Fibroblast of pulmonary artery (primary cell): Measurements from ENCODE around the gene ITM2C.

Experiments
- DNase-seq: peaks from one replicate; pipeline ENCODE4 v3.0.0-alpha.2; 2010; ENCODE audit warnings: low read depth
- H3K4me3 ChIP-seq: replicated peaks from 2 replicates; pipeline ENCODE4 v1.5.1; 2011; ENCODE audit warnings: low read depth, mild to moderate bottlenecking, control low read depth, low read length, moderate library complexity
- TF ChIP-seq, protein P1 (sequence below): IDR thresholded peaks from 2 replicates; pipeline ENCODE4 v1.5.1; 2011; ENCODE audit warnings: mild to moderate bottlenecking, control low read depth, low read length, inconsistent platforms; ENCODE audit errors: missing control alignments

The ITM2C gene

DNA sequence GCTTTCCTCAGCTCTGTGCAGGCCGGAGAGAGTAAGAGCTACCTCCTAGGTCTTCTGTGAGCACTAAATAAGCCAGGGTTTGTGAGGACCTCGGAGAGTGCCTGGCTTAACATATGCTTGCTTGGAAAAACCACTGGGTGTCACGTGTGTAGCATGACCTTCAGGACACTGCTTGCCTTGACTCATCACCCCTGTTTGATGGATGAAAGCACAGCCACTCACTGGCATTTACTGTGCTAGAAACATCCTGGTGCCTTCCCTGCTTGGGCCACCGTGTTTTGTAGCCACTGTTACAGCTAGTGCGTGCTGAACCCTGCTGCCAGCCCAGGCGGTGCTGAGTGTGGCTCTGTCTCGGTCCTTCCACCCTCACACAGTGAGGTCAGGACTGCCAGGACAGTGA lies 34.8 kb upstream of the ITM2C start:
- H3K4me3 ChIP-seq: no peak overlapping the region
- no peak for DNase-seq
- TF ChIP-seq, protein P1, sequence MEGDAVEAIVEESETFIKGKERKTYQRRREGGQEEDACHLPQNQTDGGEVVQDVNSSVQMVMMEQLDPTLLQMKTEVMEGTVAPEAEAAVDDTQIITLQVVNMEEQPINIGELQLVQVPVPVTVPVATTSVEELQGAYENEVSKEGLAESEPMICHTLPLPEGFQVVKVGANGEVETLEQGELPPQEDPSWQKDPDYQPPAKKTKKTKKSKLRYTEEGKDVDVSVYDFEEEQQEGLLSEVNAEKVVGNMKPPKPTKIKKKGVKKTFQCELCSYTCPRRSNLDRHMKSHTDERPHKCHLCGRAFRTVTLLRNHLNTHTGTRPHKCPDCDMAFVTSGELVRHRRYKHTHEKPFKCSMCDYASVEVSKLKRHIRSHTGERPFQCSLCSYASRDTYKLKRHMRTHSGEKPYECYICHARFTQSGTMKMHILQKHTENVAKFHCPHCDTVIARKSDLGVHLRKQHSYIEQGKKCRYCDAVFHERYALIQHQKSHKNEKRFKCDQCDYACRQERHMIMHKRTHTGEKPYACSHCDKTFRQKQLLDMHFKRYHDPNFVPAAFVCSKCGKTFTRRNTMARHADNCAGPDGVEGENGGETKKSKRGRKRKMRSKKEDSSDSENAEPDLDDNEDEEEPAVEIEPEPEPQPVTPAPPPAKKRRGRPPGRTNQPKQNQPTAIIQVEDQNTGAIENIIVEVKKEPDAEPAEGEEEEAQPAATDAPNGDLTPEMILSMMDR: no peak

DNA sequence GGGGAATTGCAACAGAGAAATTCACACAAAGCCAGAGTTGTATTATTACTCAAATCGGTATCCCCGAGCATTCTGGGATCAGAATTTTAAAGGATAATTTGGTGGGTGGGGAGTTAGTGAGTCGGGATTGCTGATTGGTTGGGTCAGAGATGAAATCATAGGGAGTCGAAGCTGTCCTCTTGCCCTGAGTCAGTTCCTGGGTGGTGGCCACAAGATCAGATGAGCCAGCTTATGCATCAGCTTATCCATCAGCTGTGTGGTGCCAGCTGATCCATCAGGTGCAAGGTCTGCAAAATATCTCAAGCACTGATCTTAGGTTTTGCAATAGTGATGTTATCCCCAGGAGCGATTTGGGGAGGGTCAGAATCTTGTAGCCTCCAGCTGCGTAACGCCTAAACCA lies 34.3 kb upstream of the ITM2C start:
- no peak overlapping the region for H3K4me3 ChIP-seq
- DNase-seq: no peak
- TF ChIP-seq, protein P1: no peak

DNA sequence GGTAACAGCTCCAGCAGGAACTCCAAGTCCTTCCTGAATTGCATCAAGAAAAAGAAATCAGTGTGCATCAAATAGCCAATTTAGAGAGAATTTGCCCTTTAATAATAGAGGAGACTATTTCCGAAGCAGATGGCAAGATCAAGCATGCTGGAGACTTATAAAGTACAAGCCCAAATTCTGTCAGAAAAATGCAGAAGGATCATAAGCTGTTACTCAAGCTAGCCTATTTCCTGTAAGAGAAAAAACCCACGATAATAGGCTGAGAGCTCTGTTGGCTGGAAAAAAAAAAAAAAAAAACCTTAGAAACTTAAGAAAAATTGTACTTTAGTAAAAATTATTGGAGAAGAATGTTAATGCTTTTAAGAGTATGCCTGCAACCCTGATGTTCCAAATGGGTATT lies 24.4 kb upstream of the ITM2C start:
- H3K4me3 ChIP-seq: no peak overlapping the region
- TF ChIP-seq, protein P1: no peak
- DNase-seq: no peak

DNA sequence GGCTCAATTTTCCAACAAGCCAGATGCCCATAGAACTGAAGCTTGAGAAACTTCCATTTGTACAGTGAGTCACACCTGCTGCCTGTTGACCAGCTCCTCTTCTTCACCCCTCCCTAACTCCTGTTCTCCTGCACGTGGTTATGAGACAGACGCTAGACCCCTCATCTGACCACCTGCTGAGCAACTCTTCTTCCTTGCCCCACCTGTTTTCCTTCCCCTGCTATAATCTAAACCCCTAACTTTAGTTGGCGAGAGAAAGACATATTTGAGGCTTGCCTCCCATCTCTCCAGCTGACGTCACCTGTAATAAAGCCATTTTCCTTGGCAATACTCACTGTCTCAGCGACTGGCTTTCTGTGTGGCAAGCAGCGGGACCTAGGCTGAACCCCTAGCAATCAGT lies 22.3 kb upstream of the ITM2C start:
- no peak overlapping the region for H3K4me3 ChIP-seq
- no peak for DNase-seq
- TF ChIP-seq, protein P1: no peak

DNA sequence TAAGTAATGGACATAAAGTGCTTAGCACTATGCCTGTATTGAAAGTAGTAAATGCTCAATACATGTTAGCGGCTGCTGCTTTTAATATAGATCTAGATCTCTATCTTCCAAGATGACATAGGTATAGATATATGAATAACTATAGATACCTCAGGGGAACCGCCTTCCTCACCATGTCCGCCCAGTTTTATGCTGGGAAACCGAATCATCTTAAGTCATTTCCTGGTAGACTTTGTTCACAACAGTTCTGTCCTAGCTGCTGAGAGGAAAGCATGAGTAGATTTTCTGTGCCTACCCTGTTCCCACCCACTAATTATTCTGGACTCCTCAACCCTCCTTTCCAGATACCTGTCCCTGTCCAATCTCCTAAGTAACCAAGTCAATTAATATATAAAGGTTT lies 21.6 kb upstream of the ITM2C start:
- TF ChIP-seq, protein P1: no peak
- DNase-seq: no peak
- H3K4me3 ChIP-seq: no peak overlapping the region

DNA sequence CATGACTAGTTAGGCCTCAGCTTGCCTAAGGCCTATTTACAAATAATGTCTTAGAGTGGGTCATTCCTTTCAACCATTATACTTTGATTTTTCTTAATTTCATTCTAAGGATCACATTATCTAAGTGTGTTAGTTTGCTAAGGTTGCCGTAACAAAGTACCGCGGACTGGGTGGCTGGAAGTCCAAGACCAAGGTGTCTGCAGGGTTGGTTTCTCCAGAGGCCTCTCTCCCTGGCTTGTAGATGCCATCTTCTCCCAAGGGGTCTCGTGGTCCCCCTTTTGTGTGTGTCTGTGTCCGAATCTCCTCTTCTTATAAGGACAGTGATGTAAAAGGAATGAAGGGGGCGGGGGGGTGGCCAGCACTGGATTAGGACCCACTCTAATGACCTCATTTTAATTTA lies 18.4 kb upstream of the ITM2C start:
- DNase-seq: no peak
- TF ChIP-seq, protein P1: no peak
- no peak overlapping the region for H3K4me3 ChIP-seq

DNA sequence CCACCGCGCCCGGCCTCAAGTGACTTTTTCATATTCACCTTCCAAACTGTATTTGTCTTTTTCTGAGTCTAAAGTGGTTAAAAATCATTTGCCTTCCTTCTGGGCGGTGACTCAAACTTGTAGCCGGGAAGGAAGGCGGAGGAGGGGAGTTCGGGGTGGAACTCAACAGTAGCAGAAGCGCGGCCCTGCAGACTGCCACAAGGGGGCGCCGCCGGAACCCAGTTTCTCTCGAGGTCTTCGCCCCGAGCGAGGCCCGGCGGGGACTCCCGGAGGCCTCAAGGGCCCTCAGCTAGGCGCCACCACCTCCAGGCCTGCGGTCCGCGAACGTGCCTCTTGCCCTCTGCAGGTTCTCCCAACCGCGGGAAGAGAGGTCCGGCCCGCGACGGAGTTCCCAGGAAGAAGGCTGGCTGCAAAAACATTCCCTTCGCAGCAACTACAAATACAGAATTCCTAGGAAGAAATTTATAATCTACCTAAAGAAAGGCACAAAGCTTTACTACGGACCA lies 16.8 kb upstream of the ITM2C start:
- no peak overlapping the region for H3K4me3 ChIP-seq
- TF ChIP-seq, protein P1: peak; percentile 73
- DNase-seq: peak; percentile 86
